PC-9 (cell line): Measurements from ENCODE around the gene SCEL. TPM values are rescaled to one million over a fixed set of nuclear protein-coding genes. Genes with fewer than 3 reads are reported as not detected.

ENCODE experiments used
- BruUV-seq: library from RNA; stranded (reverse); fragments of 400-500 nt; replicated peaks from 2 replicates; lab custom pipeline; 2021; lab: Mats Ljungman, UMichigan
- CTCF ChIA-PET: fragments of 300-600 bp; sonication (Branson Sonifier 250); formaldehyde crosslinking; loops from one replicate; lab custom pipeline; 2022; ENCODE audit warnings: antibody characterized with exemption; lab: Charles Lee
- POLR2A ChIA-PET: fragments of 300-600 bp; sonication (Branson Sonifier 250); formaldehyde crosslinking; loops from one replicate; lab custom pipeline; 2022; ENCODE audit warnings: antibody characterized with exemption; ENCODE audit not compliant: unreplicated experiment; lab: Charles Lee
- DNase-seq, 2 experiments: peaks; one replicate each; pipeline versions ENCODE4 v3.0.0 to v3.0.0-alpha.2; 2015 to 2022; ENCODE audit warnings: mixed read lengths in 1 of 2
- H2AFZ ChIP-seq: fragments of 200-600 bp; sonication (generic); 2 replicates; pipeline ENCODE4 v1.8.1; 2017; ENCODE audit warnings: antibody characterized with exemption
- H3F3A ChIP-seq: fragments of 200-600 bp; sonication (generic); 2 replicates; pipeline ENCODE4 v1.8.1; 2017; ENCODE audit warnings: antibody characterized with exemption, mild to moderate bottlenecking, low read depth; ENCODE audit not compliant: insufficient read depth
- H3K27ac ChIP-seq: fragments of 200-600 bp; sonication (generic); 2 replicates; pipeline ENCODE4 v1.6.1; 2016; ENCODE audit warnings: mixed run types
- H3K27me3 ChIP-seq: fragments of 200-600 bp; sonication (generic); 2 replicates; pipeline ENCODE4 v1.6.1; 2016; ENCODE audit warnings: low read depth, mixed run types; ENCODE audit not compliant: insufficient read depth
- H3K36me3 ChIP-seq: fragments of 200-600 bp; sonication (generic); 2 replicates; pipeline ENCODE4 v1.6.1; 2016; ENCODE audit warnings: low read depth, mixed run types
- H3K4me1 ChIP-seq: fragments of 200-600 bp; sonication (generic); replicated peaks from 2 replicates; pipeline ENCODE4 v1.6.1; 2016; ENCODE audit warnings: mixed run types; ENCODE audit not compliant: insufficient read depth
- H3K4me2 ChIP-seq: fragments of 200-600 bp; sonication (generic); 2 replicates; pipeline ENCODE4 v1.6.1; 2017; ENCODE audit warnings: mixed run types
- H3K4me3 ChIP-seq: fragments of 200-600 bp; sonication (generic); 2 replicates; pipeline ENCODE4 v1.6.1; 2016; ENCODE audit warnings: mixed run types
- H3K79me2 ChIP-seq: fragments of 200-600 bp; sonication (generic); 2 replicates; pipeline ENCODE4 v1.6.1; 2017; ENCODE audit warnings: low read depth, mixed run types
- H3K9me2 ChIP-seq: fragments of 200-600 bp; sonication (generic); 2 replicates; pipeline ENCODE4 v1.8.1; 2017; ENCODE audit warnings: mild to moderate bottlenecking; ENCODE audit not compliant: insufficient read depth
- H3K9me3 ChIP-seq: fragments of 200-600 bp; sonication (generic); 2 replicates; pipeline ENCODE4 v1.8.1; 2016; ENCODE audit warnings: low read depth; ENCODE audit not compliant: insufficient read depth
- H4K20me1 ChIP-seq: fragments of 200-600 bp; sonication (generic); 2 replicates; pipeline ENCODE4 v1.8.1; 2017; ENCODE audit not compliant: insufficient read depth
- EZH2 ChIP-seq: fragments of 200-600 bp; sonication (generic); IDR thresholded peaks from 2 replicates; pipeline ENCODE4 v1.8.0; 2017; ENCODE audit warnings: antibody characterized with exemption, low read depth
- intact Hi-C: fragments of 100-400 bp; cut with micrococcal nuclease; formaldehyde crosslinking; loops from one replicate; pipeline ENCODE4 v1.10.0; 2022; ENCODE audit not compliant: unreplicated experiment
- total RNA-seq: library from RNA; stranded (reverse); gene quantifications from 2 replicates; pipeline ENCODE4 v1.2.3, GENCODE V29; 2021
- TF ChIP-seq, protein P1 (sequence below): fragments of 200-600 bp; sonication (generic); conservative IDR thresholded peaks from 2 replicates; pipeline ENCODE4 v1.6.1; 2017; ENCODE audit warnings: mixed run types, antibody characterized with exemption, mild to moderate bottlenecking, moderate library complexity

SCEL gene
- total RNA-seq, 1 experiment from 2014 or later, result 32.5 TPM

DNA sequence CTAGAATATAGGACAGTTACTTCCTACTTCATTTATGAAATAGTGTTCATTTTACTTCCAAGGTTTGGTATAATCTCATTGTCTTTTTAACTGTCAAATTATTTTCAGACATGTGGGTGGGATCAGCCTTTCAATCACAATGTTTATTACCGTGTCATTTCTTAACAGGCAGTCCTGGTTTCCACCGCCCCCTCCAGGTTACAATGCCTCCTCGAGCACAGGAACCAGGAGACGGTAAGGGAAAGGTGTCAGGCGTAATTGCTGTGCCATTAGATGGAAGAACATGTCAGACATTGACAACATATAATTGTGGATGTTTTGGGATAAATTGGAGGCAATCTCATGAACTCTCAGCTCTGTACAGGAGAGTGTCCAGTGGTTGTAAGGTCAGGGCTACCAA, 36.5 kb downstream of the SCEL start:
- Histone ChIP-seq H3K4me1 (no peaks in the 10 kb centered on the region), H3K9me3 (no peaks in the 10 kb centered on the region), H3K79me2 (no peaks in the 10 kb centered on the region), H3K36me3 (no peaks in the 10 kb centered on the region), H3K9me2 (no peaks in the 10 kb centered on the region), H3K4me3 (no peak overlapping the region), H3K27ac (no peak overlapping the region), H2AFZ (no peak overlapping the region), H4K20me1 (no peaks in the 10 kb centered on the region), H3K4me2 (no peak overlapping the region), H3F3A (no peaks in the 10 kb centered on the region), H3K27me3 (no peaks in the 10 kb centered on the region)
- no TSS peak for BruUV-seq
- DNase-seq, result no peak
- ChIA-PET CTCF (no interaction called here), POLR2A (no interaction called here)
- intact Hi-C loops, result no loop called here
- TF ChIP-seq, protein P1, sequence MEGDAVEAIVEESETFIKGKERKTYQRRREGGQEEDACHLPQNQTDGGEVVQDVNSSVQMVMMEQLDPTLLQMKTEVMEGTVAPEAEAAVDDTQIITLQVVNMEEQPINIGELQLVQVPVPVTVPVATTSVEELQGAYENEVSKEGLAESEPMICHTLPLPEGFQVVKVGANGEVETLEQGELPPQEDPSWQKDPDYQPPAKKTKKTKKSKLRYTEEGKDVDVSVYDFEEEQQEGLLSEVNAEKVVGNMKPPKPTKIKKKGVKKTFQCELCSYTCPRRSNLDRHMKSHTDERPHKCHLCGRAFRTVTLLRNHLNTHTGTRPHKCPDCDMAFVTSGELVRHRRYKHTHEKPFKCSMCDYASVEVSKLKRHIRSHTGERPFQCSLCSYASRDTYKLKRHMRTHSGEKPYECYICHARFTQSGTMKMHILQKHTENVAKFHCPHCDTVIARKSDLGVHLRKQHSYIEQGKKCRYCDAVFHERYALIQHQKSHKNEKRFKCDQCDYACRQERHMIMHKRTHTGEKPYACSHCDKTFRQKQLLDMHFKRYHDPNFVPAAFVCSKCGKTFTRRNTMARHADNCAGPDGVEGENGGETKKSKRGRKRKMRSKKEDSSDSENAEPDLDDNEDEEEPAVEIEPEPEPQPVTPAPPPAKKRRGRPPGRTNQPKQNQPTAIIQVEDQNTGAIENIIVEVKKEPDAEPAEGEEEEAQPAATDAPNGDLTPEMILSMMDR, result no peak
- TF ChIP-seq EZH2, result no peak

DNA sequence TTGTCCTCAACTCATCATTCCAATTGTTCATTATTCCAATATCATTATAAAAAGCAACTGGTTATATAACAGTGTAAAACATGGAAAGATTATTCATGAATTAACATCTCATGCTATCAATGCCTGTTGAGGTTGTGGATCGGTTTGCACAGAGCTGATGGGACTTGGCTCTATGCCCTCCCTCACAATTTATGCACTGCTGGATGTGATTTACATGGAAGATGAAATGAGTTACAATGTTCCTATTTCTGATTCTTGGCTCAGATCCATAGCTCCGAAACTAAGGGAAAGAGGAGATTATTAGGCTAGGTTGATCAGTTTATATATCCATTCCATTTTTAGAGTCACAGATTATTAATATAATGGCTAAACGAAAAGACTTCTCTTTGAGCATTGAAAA, 38.6 kb downstream of the SCEL start:
- no peaks in the 10 kb centered on the region for H3K9me2 ChIP-seq
- intact Hi-C loops, result no loop called here
- no peaks in the 10 kb centered on the region for H3K4me1 ChIP-seq

DNA sequence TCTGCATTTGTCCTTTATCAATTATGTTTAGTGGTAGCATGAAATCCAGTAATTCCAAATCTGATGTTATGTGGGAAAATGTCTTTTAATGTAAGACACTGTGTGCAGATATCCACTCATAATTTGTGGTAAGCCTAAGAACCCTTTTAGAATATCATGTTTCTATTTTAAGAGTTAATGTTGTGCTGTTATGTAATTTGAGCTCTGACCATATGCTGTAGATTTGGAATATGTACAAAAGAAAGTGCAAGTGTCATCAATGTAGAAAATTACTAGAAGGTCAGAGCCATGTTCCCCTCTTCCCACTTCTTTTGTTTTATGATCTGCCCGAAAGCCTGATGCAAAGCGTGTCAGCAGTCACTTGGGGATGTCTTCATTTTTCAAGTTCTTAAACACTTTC, 44.5 kb downstream of the SCEL start:
- H3F3A ChIP-seq, result no peaks in the 10 kb centered on the region
- POLR2A ChIA-PET, result no interaction called here
- H2AFZ ChIP-seq, result no peak overlapping the region
- no peak overlapping the region for H3K4me2 ChIP-seq
- H3K9me2 ChIP-seq, result no peaks in the 10 kb centered on the region
- CTCF ChIA-PET, result no interaction called here
- no peak for TF ChIP-seq EZH2
- TF ChIP-seq, protein P1, result no peak
- no peak for DNase-seq
- intact Hi-C loops, result no loop called here
- BruUV-seq, result no TSS peak
- H3K36me3 ChIP-seq, result peaks cover 5% of the 10 kb centered on the region; the same call in 1 of the 2 replicates
- H3K27me3 ChIP-seq, result no peaks in the 10 kb centered on the region
- no peaks in the 10 kb centered on the region for H4K20me1 ChIP-seq
- H3K27ac ChIP-seq, result no peak overlapping the region
- no peak overlapping the region for H3K4me3 ChIP-seq
- no peaks in the 10 kb centered on the region for H3K9me3 ChIP-seq
- H3K4me1 ChIP-seq, result no peaks in the 10 kb centered on the region
- no peaks in the 10 kb centered on the region for H3K79me2 ChIP-seq

More for the DNA sequence above, 38.6 kb downstream of the SCEL start:
- TF ChIP-seq, protein P1, result no peak
- no peak for TF ChIP-seq EZH2
- Histone ChIP-seq H3F3A (no peaks in the 10 kb centered on the region), H3K9me3 (no peaks in the 10 kb centered on the region), H3K27me3 (no peaks in the 10 kb centered on the region), H3K79me2 (no peaks in the 10 kb centered on the region), H3K36me3 (no peaks in the 10 kb centered on the region), H3K4me2 (no peak overlapping the region), H4K20me1 (no peaks in the 10 kb centered on the region), H3K27ac (no peak overlapping the region), H3K4me3 (no peak overlapping the region), H2AFZ (no peak overlapping the region)
- ChIA-PET POLR2A (no interaction called here), CTCF (interaction anchor here (0.6 kb wide), 1 partner anchor 70 kb away, joined by 3 read pairs; no protein-coding TSS in a partner anchor)
- no peak for DNase-seq
- BruUV-seq, result no TSS peak
